ENCODE measurements around the gene RASGEF1B.
"Not testable (repeated sequence)": the region's sequence is repeated elsewhere in the genome, so short reads cannot be mapped to it uniquely, and the experiment has no call there.

RASGEF1B gene

GRCh38 chr4:81498551-81499099 is 26.9 kb upstream of the RASGEF1B start:
- DNase-seq (ENCODE audit: low read depth in 2 of 2), result no peak

- no peak for DNase-seq (ENCODE audit: low read depth in 2 of 2)
Observed at GRCh38 chr4:81498046-81498445, 26.3 kb upstream of the RASGEF1B start.

- DNase-seq (ENCODE audit: low read depth in 2 of 2), result no peak
Observed at GRCh38 chr4:81495345-81495744, 23.6 kb upstream of the RASGEF1B start.

- DNase-seq (ENCODE audit: low read depth in 2 of 2), result no peak
Observed at GRCh38 chr4:81494031-81494431, 22.3 kb upstream of the RASGEF1B start.

GRCh38 chr4:81492606-81493230 is 21.0 kb upstream of the RASGEF1B start:
- DNase-seq (ENCODE audit: low read depth in 2 of 2), result no peak

- DNase-seq (ENCODE audit: low read depth in 2 of 2), result no peak
Observed at GRCh38 chr4:81491943-81492342, 20.2 kb upstream of the RASGEF1B start.

GRCh38 chr4:81490403-81491160 is 18.9 kb upstream of the RASGEF1B start:
- DNase-seq (ENCODE audit: low read depth in 2 of 2), result no peak

GRCh38 chr4:81486502-81486901 is 14.8 kb upstream of the RASGEF1B start:
- no peak for DNase-seq (ENCODE audit: low read depth in 2 of 2)

- no peak for DNase-seq (ENCODE audit: low read depth in 2 of 2)
Observed at GRCh38 chr4:81485310-81485980, 13.7 kb upstream of the RASGEF1B start.

GRCh38 chr4:81482326-81482725 is 10.6 kb upstream of the RASGEF1B start:
- no peak for DNase-seq (ENCODE audit: low read depth in 2 of 2)

GRCh38 chr4:81481151-81481550 is 9.4 kb upstream of the RASGEF1B start:
- DNase-seq (ENCODE audit: low read depth in 2 of 2), result no peak

GRCh38 chr4:81479573-81479972 is 7.9 kb upstream of the RASGEF1B start:
- not testable (repeated sequence) for DNase-seq (ENCODE audit: low read depth in 2 of 2)

- not testable (repeated sequence) for DNase-seq (ENCODE audit: low read depth in 2 of 2)
Observed at GRCh38 chr4:81473331-81474265, 1.9 kb upstream of the RASGEF1B start.

- no peak for DNase-seq (ENCODE audit: low read depth in 2 of 2)
Observed at GRCh38 chr4:81472281-81473182, 825 bp upstream of the RASGEF1B start.

- no peak for DNase-seq (ENCODE audit: low read depth in 2 of 2)
Observed at GRCh38 chr4:81471298-81471587, 464 bp downstream of the RASGEF1B start.

GRCh38 chr4:81470456-81471297 is 1.0 kb downstream of the RASGEF1B start:
- DNase-seq (ENCODE audit: low read depth in 2 of 2), result peak; percentile 19 to 37

- no peak for DNase-seq (ENCODE audit: low read depth in 2 of 2)
Observed at GRCh38 chr4:81469781-81470455, 1.8 kb downstream of the RASGEF1B start.

- DNase-seq (ENCODE audit: low read depth in 2 of 2), result no peak
Observed at GRCh38 chr4:81468678-81469077, 3.0 kb downstream of the RASGEF1B start.

GRCh38 chr4:81467672-81467964 is 4.1 kb downstream of the RASGEF1B start:
- no peak for DNase-seq (ENCODE audit: low read depth in 2 of 2)
